Tibial nerve (tissue), 3 donors: Measurements from ENCODE around the gene PNMA1.

Experiments
- POLR2A ChIP-seq, 2 donors: fragments of 450-650 bp; IDR thresholded peaks; one replicate each; pipeline ENCODE4 v1.6.1; 2017; ENCODE audit warnings: antibody characterized with exemption in 2 of 2, mild to moderate bottlenecking in 2 of 2, moderate library complexity in 2 of 2
- TF ChIP-seq, protein P1 (sequence below), 5 experiments: fragments of 200-600 bp in 3 of 5; fragments of 450-650 bp in 2 of 5; sonication (generic) in 3 of 5; IDR thresholded peaks; one replicate each; pipeline ENCODE4 v1.5.1; 2016 to 2019; ENCODE audit warnings: antibody characterized with exemption in 5 of 5, mild to moderate bottlenecking in 3 of 5, moderate library complexity in 2 of 5

GRCh38 chr14:73723797-73724661 is 9.8 kb upstream of the PNMA1 start:
- TF ChIP-seq POLR2A (IDR thresholded peaks at IDR 0.05): peak in 1 of 2 donors; percentile 44
- TF ChIP-seq, protein P1, sequence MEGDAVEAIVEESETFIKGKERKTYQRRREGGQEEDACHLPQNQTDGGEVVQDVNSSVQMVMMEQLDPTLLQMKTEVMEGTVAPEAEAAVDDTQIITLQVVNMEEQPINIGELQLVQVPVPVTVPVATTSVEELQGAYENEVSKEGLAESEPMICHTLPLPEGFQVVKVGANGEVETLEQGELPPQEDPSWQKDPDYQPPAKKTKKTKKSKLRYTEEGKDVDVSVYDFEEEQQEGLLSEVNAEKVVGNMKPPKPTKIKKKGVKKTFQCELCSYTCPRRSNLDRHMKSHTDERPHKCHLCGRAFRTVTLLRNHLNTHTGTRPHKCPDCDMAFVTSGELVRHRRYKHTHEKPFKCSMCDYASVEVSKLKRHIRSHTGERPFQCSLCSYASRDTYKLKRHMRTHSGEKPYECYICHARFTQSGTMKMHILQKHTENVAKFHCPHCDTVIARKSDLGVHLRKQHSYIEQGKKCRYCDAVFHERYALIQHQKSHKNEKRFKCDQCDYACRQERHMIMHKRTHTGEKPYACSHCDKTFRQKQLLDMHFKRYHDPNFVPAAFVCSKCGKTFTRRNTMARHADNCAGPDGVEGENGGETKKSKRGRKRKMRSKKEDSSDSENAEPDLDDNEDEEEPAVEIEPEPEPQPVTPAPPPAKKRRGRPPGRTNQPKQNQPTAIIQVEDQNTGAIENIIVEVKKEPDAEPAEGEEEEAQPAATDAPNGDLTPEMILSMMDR (IDR thresholded peaks at IDR 0.05): peak in 3 of 5 experiments; percentile 30 to 60 (median 57)
